ENCODE data around the gene ACOXL. TPM values are rescaled to one million over a fixed set of nuclear protein-coding genes. Genes with fewer than 3 reads are reported as not detected.

Gene ACOXL
- total and polyA plus RNA-seq, 2 of the 8 experiments (the other 6 are each of a cell fraction or from before 2014, with no cell fraction given), result 11.4 to 20.6 TPM

DNA sequence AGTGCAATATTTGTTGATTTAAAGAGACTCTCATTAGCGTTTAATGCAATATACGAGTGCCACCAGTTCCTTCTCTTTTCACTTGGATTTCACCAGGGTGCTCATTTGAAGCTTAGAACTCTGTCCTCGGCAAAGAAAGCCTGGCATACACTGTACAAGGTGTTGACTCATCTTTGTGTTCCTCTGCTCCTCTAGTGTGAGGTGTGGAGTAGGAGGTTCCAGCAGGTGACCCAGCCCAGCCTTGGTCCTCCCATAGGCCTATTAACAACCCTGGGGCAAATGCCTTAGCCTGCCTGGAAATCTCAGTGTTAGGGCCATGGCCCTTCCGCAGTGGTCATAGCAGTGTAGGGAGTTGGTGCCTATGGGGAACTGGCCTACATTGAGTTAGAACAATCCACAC lies 408.4 kb downstream of the ACOXL start:
- H4K20me1 ChIP-seq (replicated peaks in 1 of 2; ENCODE audit: control insufficient read depth in 1 of 2, insufficient read depth in 2 of 2, low read length in 2 of 2), result peaks cover 7 to 23% of the 10 kb centered on the region in 2 experiments
- TF ChIP-seq HDAC6 (IDR thresholded peaks at IDR 0.05; ENCODE audit: low read depth, low read length), result no peak
- POLR2A ChIA-PET (ENCODE audit: partially characterized antibody), result no interaction called here

More for the DNA sequence above, 408.4 kb downstream of the ACOXL start:
- H3K4me1 ChIP-seq (replicated peaks in 1 of 4; ENCODE audit: control insufficient read depth in 3 of 4, insufficient read depth in 4 of 4, low read length in 3 of 4), result peaks cover 0 to 4% (median 0%) of the 10 kb centered on the region in 4 experiments; a peak in 2 of 7 replicates
- peaks cover 0 to 27% (median 8%) of the 10 kb centered on the region in 4 experiments; a peak in 4 of 8 replicates for H3K36me3 ChIP-seq (ENCODE audit: control insufficient read depth in 2 of 4, insufficient read depth in 4 of 4, low read length in 3 of 4)
- no peak overlapping the region for H3K9ac ChIP-seq (replicated peaks in 1 of 4; ENCODE audit: extremely low read depth in 1 of 4, low read depth in 3 of 4, low read length in 3 of 4)
- FAIRE-seq (no peak), DNase-seq (ENCODE audit: low read depth in 1 of 2, low spot score in 2 of 2) (no peak)
- peaks cover 14% of the 10 kb centered on the region; the same call in 1 of the 2 replicates for H3K79me1 ChIP-seq (ENCODE audit: low read depth, low read length)
- WGBS, 2 experiments (ENCODE audit: extremely low coverage in 1 of 2, insufficient coverage in 1 of 2, insufficient read length in 1 of 2, insufficient replicate concordance in 2 of 2, low coverage in 1 of 2, low lambda C conversion rate in 2 of 2, missing lambda C conversion rate in 1 of 2), result 85% methylated on average over 4 of the region's 4 CpGs; no CpG with 5 or more reads in 1 of the 2 experiments
- no peak overlapping the region for H3K27ac ChIP-seq (ENCODE audit: low read depth, low read length)
- H4K8ac ChIP-seq (ENCODE audit: extremely low read depth, insufficient read depth, low read length), result no peak overlapping the region
- H2AFZ ChIP-seq (ENCODE audit: low read length), result no peak overlapping the region
- H3K27me3 ChIP-seq (replicated peaks in 1 of 4; ENCODE audit: control insufficient read depth in 3 of 4, extremely low read depth in 1 of 4, insufficient read depth in 3 of 4, low read length in 3 of 4), result no peaks in the 10 kb centered on the region
- no peak overlapping the region for H3K4ac ChIP-seq (replicated peaks; ENCODE audit: insufficient read length, low read depth, low read length)
- no peaks in the 10 kb centered on the region for H3K9me3 ChIP-seq (ENCODE audit: insufficient read depth in 2 of 2, low read depth in 1 of 2, low read length in 1 of 2)
- no peak overlapping the region for H2BK5ac ChIP-seq (ENCODE audit: low read depth, low read length)
- no peak overlapping the region for H3K18ac ChIP-seq (ENCODE audit: extremely low read depth, low read length)
- H3K23me2 ChIP-seq (ENCODE audit: low read depth, low read length), result no peaks in the 10 kb centered on the region
- H3K23ac ChIP-seq (ENCODE audit: insufficient read length), result no peak overlapping the region
- H3K79me2 ChIP-seq (ENCODE audit: control insufficient read depth in 1 of 2, insufficient read depth in 2 of 2, low read length in 2 of 2), result peaks cover 5 to 50% of the 10 kb centered on the region in 2 experiments; a peak in 3 of 4 replicates
- H4K5ac ChIP-seq (ENCODE audit: insufficient read length, low read depth, low read length), result no peak overlapping the region
- H3K56ac ChIP-seq (replicated peaks; ENCODE audit: insufficient read length, low read depth, low read length), result no peak overlapping the region
- CTCF ChIA-PET (ENCODE audit: partially characterized antibody), result interaction anchor here (1.0 kb wide), 1 partner anchor 54 kb away, joined by 3 read pairs; no protein-coding TSS in a partner anchor
- H4K91ac ChIP-seq (replicated peaks; ENCODE audit: insufficient read length, low read length), result no peak overlapping the region
- H2BK20ac ChIP-seq (ENCODE audit: low read length), result no peak overlapping the region
- H2BK15ac ChIP-seq (ENCODE audit: low read length), result no peak overlapping the region
- H2AK5ac ChIP-seq (ENCODE audit: low read depth, low read length), result no peak overlapping the region
- no peak overlapping the region for H3K14ac ChIP-seq (ENCODE audit: insufficient read length)
- H2BK120ac ChIP-seq (replicated peaks; ENCODE audit: low read depth, low read length), result no peak overlapping the region
- no peak overlapping the region for H2BK12ac ChIP-seq (ENCODE audit: low read depth, low read length)
- H3K4me2 ChIP-seq (ENCODE audit: insufficient read depth in 1 of 2, low read depth in 2 of 2, low read length in 2 of 2), result no peak overlapping the region
- no peak overlapping the region for H3K4me3 ChIP-seq (ENCODE audit: extremely low read depth in 1 of 4, insufficient read depth in 2 of 4, low read depth in 3 of 4, low read length in 4 of 4)
